KG1 (cell line): ENCODE results near the gene IFFO2.
A peak's percentile ranks its signal among the peaks of the same experiment; 100 is the strongest.

ENCODE experiments used
- DNase-seq: peaks from one replicate; lab custom pipeline; 2025; lab: John Stamatoyannopoulos, UW

Gene IFFO2

GRCh38 chr1:18919197-18919905, 37.1 kb downstream of the IFFO2 start:
- no peak for DNase-seq

GRCh38 chr1:18918417-18918816, 38.1 kb downstream of the IFFO2 start:
- DNase-seq = no peak

GRCh38 chr1:18917071-18917799, 39.2 kb downstream of the IFFO2 start:
- no peak for DNase-seq

GRCh38 chr1:18915341-18915740, 41.1 kb downstream of the IFFO2 start:
- no peak for DNase-seq

GRCh38 chr1:18913065-18913835, 43.2 kb downstream of the IFFO2 start:
- DNase-seq = no peak

GRCh38 chr1:18912550-18912949, 43.9 kb downstream of the IFFO2 start:
- no peak for DNase-seq

GRCh38 chr1:18908911-18909771, 47.3 kb downstream of the IFFO2 start:
- DNase-seq = no peak

GRCh38 chr1:18907917-18908845, 48.3 kb downstream of the IFFO2 start:
- peak; percentile 67 for DNase-seq

- DNase-seq = peak; percentile 46
Observed at GRCh38 chr1:18907021-18907916, 49.2 kb downstream of the IFFO2 start.

- no peak for DNase-seq
Observed at GRCh38 chr1:18903291-18903756, 53.2 kb downstream of the IFFO2 start.

- peak; percentile 94 for DNase-seq
Observed at GRCh38 chr1:18902523-18903290, 53.8 kb downstream of the IFFO2 start, which contains the start of gene ALDH4A1. Gene ALDH4A1 (minus strand): TSS chr1:18902555. CDS start chr1:18902523, 32 bp downstream.

GRCh38 chr1:18901952-18902522, 54.4 kb downstream of the IFFO2 start:
- DNase-seq = no peak

- DNase-seq = no peak
Observed at GRCh38 chr1:18901147-18901951, 55.1 kb downstream of the IFFO2 start.

GRCh38 chr1:18900303-18900841, 56.1 kb downstream of the IFFO2 start:
- no peak for DNase-seq

- DNase-seq = no peak
Observed at GRCh38 chr1:18899363-18900049, 57.0 kb downstream of the IFFO2 start.

- no peak for DNase-seq
Observed at GRCh38 chr1:18898567-18898966, 57.9 kb downstream of the IFFO2 start.

GRCh38 chr1:18895317-18895716, 61.2 kb downstream of the IFFO2 start:
- no peak for DNase-seq
